ENCODE data around the gene GNAO1. TPM values are rescaled to one million over a fixed set of nuclear protein-coding genes. Genes with fewer than 3 reads are reported as not detected.

The GNAO1 gene
- total RNA-seq, 1 donor = not detected

DNA sequence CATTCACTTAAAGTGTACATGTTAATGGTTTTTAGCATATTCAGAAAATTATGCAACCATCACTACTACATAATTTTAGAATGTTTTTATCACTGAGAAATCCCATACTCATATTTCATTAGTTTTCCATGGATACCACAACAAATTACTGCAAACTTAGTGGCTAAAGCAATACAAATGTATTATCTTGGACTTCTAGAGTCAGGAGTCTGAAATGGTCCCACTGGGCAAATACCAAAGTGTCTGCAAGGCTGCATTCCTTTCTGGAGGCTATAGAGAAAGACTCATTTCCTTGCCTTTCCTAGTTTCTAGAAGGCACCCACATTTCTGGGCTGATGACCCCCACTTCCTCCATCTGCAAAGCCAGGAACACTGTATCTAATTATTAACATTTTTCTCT lies 16.9 kb upstream of the GNAO1 start:
- Histone ChIP-seq H3K36me3 (ENCODE audit: insufficient read depth, low read length) (no peaks in the 10 kb centered on the region), H3K27me3 (ENCODE audit: insufficient read depth, low read length) (no peaks in the 10 kb centered on the region), H3K9me3 (ENCODE audit: low read depth, low read length) (no peaks in the 10 kb centered on the region), H2AFZ (ENCODE audit: low read length) (no peak overlapping the region), H3K79me2 (ENCODE audit: insufficient read depth, low read length) (no peaks in the 10 kb centered on the region), H3K4me3 (ENCODE audit: insufficient read depth, low read length) (no peak overlapping the region), H3K4me1 (ENCODE audit: insufficient read depth, low read length) (no peaks in the 10 kb centered on the region), H3K4me2 (ENCODE audit: insufficient read depth, low read length) (no peak overlapping the region), H4K20me1 (ENCODE audit: insufficient read depth, low read length) (no peaks in the 10 kb centered on the region), H3K27ac (ENCODE audit: low read depth, low read length) (no peak overlapping the region)
- TF ChIP-seq, protein P1, sequence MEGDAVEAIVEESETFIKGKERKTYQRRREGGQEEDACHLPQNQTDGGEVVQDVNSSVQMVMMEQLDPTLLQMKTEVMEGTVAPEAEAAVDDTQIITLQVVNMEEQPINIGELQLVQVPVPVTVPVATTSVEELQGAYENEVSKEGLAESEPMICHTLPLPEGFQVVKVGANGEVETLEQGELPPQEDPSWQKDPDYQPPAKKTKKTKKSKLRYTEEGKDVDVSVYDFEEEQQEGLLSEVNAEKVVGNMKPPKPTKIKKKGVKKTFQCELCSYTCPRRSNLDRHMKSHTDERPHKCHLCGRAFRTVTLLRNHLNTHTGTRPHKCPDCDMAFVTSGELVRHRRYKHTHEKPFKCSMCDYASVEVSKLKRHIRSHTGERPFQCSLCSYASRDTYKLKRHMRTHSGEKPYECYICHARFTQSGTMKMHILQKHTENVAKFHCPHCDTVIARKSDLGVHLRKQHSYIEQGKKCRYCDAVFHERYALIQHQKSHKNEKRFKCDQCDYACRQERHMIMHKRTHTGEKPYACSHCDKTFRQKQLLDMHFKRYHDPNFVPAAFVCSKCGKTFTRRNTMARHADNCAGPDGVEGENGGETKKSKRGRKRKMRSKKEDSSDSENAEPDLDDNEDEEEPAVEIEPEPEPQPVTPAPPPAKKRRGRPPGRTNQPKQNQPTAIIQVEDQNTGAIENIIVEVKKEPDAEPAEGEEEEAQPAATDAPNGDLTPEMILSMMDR (IDR thresholded peaks at IDR 0.05; ENCODE audit: extremely low read depth, low read depth, low read length) = no peak
- no peak for DNase-seq (ENCODE audit: insufficient read length, low spot score, missing footprints)

DNA sequence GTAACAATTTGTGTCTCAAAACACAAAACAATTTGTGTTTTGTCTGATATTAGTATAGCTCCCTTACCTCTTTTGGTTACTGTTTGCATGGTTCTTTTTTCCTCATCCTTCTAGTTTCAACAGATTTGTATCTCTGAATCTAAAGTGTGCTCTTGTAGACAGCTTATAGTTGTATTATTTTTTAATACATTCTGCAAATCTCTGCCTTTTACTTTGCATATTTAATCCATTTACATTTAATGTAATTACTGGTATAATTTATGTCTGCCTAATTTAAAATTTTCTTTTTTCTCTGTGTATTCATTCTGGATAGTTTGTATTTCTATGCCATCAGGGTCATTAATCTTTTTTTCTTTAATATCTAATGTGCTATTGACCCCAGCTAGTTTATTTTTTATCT lies 9.9 kb upstream of the GNAO1 start:
- no peaks in the 10 kb centered on the region for H4K20me1 ChIP-seq (ENCODE audit: insufficient read depth, low read length)
- no peak for DNase-seq (ENCODE audit: insufficient read length, low spot score, missing footprints)

GRCh38 chr16:56183266-56183665 lies 8.0 kb upstream of the GNAO1 start:
- H3K79me2 ChIP-seq (ENCODE audit: insufficient read depth, low read length) = no peaks in the 10 kb centered on the region
- TF ChIP-seq, protein P1 (IDR thresholded peaks at IDR 0.05; ENCODE audit: extremely low read depth, low read depth, low read length) = no peak
- H2AFZ ChIP-seq (ENCODE audit: low read length) = no peak overlapping the region
- no peaks in the 10 kb centered on the region for H3K36me3 ChIP-seq (ENCODE audit: insufficient read depth, low read length)
- H3K9me3 ChIP-seq (ENCODE audit: low read depth, low read length) = no peaks in the 10 kb centered on the region
- H4K20me1 ChIP-seq (ENCODE audit: insufficient read depth, low read length) = no peaks in the 10 kb centered on the region
- H3K4me1 ChIP-seq (ENCODE audit: insufficient read depth, low read length) = no peaks in the 10 kb centered on the region
- H3K4me2 ChIP-seq (ENCODE audit: insufficient read depth, low read length) = no peak overlapping the region
- no peak overlapping the region for H3K27ac ChIP-seq (ENCODE audit: low read depth, low read length)
- H3K4me3 ChIP-seq (ENCODE audit: insufficient read depth, low read length) = no peak overlapping the region
- H3K27me3 ChIP-seq (ENCODE audit: insufficient read depth, low read length) = peaks cover under 1% of the 10 kb centered on the region
- DNase-seq (ENCODE audit: insufficient read length, low spot score, missing footprints) = no peak

More for the DNA sequence above, 9.9 kb upstream of the GNAO1 start:
- TF ChIP-seq, protein P1 (IDR thresholded peaks at IDR 0.05; ENCODE audit: extremely low read depth, low read depth, low read length) = no peak
- Histone ChIP-seq H3K4me1 (ENCODE audit: insufficient read depth, low read length) (no peaks in the 10 kb centered on the region), H3K4me2 (ENCODE audit: insufficient read depth, low read length) (no peak overlapping the region), H3K79me2 (ENCODE audit: insufficient read depth, low read length) (no peaks in the 10 kb centered on the region), H3K36me3 (ENCODE audit: insufficient read depth, low read length) (no peaks in the 10 kb centered on the region), H3K27me3 (ENCODE audit: insufficient read depth, low read length) (no peaks in the 10 kb centered on the region), H3K4me3 (ENCODE audit: insufficient read depth, low read length) (no peak overlapping the region), H3K27ac (ENCODE audit: low read depth, low read length) (no peak overlapping the region), H3K9me3 (ENCODE audit: low read depth, low read length) (no peaks in the 10 kb centered on the region), H2AFZ (ENCODE audit: low read length) (no peak overlapping the region)

DNA sequence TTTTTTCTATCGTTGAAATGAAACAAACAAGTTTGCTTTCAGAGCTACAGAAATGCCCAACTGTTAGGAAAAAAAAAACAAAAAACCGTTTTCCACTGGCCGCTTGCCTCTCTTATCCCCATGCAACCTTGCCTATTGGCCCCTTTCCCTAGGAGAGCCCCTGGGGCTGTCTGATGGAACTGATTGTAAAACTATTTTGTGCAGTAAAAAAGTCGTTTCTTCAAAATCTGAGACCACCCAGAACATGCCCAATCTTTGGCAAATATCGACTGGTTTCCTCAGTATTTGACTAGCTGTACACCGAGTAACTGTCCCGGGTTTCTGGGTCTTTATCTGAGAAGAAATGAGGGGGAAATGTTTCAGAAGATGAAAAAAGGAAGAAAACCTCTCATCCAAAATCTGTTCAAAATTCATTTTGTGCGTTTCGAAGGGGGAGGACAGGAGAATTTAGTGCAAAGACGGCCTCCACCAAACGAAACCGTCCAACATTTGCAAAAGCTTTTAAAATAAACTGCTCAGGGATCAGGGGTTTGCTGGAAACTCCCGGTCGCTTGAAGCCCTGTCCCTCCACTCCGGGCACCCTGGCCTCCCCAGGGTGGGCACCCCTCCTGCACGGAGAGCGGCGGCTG lies 1.1 kb upstream of the GNAO1 start:
- Histone ChIP-seq H3K27ac (ENCODE audit: low read depth, low read length) (no peak overlapping the region), H2AFZ (ENCODE audit: low read length) (peak overlapping the region; percentile 41), H3K36me3 (ENCODE audit: insufficient read depth, low read length) (no peaks in the 10 kb centered on the region), H3K79me2 (ENCODE audit: insufficient read depth, low read length) (no peaks in the 10 kb centered on the region), H4K20me1 (ENCODE audit: insufficient read depth, low read length) (no peaks in the 10 kb centered on the region), H3K27me3 (ENCODE audit: insufficient read depth, low read length) (peaks cover 59% of the 10 kb centered on the region), H3K4me3 (ENCODE audit: insufficient read depth, low read length) (peak overlapping the region; percentile 59), H3K4me1 (ENCODE audit: insufficient read depth, low read length) (no peaks in the 10 kb centered on the region), H3K9me3 (ENCODE audit: low read depth, low read length) (no peaks in the 10 kb centered on the region), H3K4me2 (ENCODE audit: insufficient read depth, low read length) (peak overlapping the region; percentile 64)
- TF ChIP-seq, protein P1 (IDR thresholded peaks at IDR 0.05; ENCODE audit: extremely low read depth, low read depth, low read length) = no peak
- peak; percentile 53 for DNase-seq (ENCODE audit: insufficient read length, low spot score, missing footprints)

Measured in osteoblast (primary cell).